T-helper 1 cell treated with Interleukin-12 subunit alpha and Interleukin-12 subunit beta and Interleukin-4 antibody, amounts not matched to agents 30 μg/mL and 1 μg/mL, for 36 hours (primary cell): ENCODE measurements around the gene COL4A1.

Experiments used
- H3K27ac Mint-ChIP-seq: one replicate; pipeline ENCODE4 v1.8.0; 2021; ENCODE audit warnings: mild to moderate bottlenecking, mixed read lengths
- H3K27me3 Mint-ChIP-seq: one replicate; pipeline ENCODE4 v1.8.0; 2021; ENCODE audit warnings: low read depth, mixed read lengths
- H3K36me3 Mint-ChIP-seq: one replicate; pipeline ENCODE4 v1.8.0; 2021; ENCODE audit warnings: low read depth, mixed read lengths
- H3K4me1 Mint-ChIP-seq: one replicate; pipeline ENCODE4 v1.8.0; 2021; ENCODE audit warnings: low read depth, mixed read lengths
- H3K4me3 Mint-ChIP-seq: one replicate; pipeline ENCODE4 v1.8.0; 2021; ENCODE audit warnings: mild to moderate bottlenecking, moderate library complexity, mixed read lengths
- H3K9me3 Mint-ChIP-seq: one replicate; pipeline ENCODE4 v1.8.0; 2021; ENCODE audit warnings: mixed read lengths

Gene COL4A1

DNA sequence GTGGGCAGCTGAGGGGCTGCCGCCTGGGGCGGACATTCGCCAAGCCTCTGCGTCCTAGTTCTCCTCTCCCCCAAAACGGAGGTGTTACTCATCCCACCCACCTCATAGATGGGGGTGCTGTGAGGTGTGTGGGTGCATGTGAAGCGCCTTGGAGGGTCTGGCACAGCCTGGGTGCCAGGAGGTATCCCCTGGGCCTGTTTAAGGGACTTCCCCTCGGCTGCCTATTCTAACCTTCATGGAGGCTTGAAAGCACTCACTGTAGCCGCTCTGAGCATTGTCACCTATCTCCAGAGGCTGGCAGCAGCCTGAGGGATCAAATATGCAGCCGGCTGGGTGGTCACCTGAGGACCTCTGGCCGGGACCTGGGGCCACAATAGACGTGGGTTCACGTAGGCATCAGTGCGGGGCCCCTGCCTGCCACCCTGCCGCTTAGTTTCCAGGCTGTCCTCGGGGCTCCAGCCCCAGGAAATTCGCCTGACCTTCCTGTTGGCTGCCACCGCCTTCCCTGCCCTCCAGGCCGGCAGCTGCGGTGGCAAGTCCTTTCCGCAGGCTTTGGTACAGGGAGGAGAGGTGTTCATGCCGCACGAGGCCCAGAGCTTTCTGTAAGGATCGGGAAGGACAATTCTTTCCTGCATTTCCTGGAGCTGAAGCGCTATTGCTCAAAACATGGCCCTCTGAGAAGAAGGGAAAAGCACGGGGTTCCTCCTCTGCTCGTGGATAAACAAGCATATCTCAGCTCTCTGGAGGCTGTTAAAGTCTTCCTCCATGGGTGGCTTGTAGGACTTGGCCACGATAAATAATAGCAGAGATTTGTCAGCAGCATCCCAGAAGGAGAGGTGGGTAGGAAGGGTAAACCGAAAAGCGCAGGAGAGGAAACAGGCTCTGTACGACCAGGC is 4.7 kb upstream of the COL4A1 start:
- Mint-ChIP-seq H3K4me1 (peaks cover 6% of the 10 kb centered on the region), H3K9me3 (no peaks in the 10 kb centered on the region), H3K36me3 (no peaks in the 10 kb centered on the region), H3K27ac (no peak overlapping the region), H3K27me3 (peaks cover 65% of the 10 kb centered on the region), H3K4me3 (no peak overlapping the region)

GRCh38 chr13:110310541-110311442 is 3.8 kb upstream of the COL4A1 start:
- no peak overlapping the region for H3K4me3 Mint-ChIP-seq
- H3K36me3 Mint-ChIP-seq, result no peaks in the 10 kb centered on the region
- no peak overlapping the region for H3K27ac Mint-ChIP-seq
- no peaks in the 10 kb centered on the region for H3K9me3 Mint-ChIP-seq
- peaks cover 6% of the 10 kb centered on the region for H3K4me1 Mint-ChIP-seq
- H3K27me3 Mint-ChIP-seq, result peaks cover 66% of the 10 kb centered on the region

GRCh38 chr13:110309661-110310524 is 2.9 kb upstream of the COL4A1 start:
- Mint-ChIP-seq H3K9me3 (no peaks in the 10 kb centered on the region), H3K4me3 (no peak overlapping the region), H3K27me3 (peaks cover 70% of the 10 kb centered on the region), H3K4me1 (peaks cover 7% of the 10 kb centered on the region), H3K36me3 (no peaks in the 10 kb centered on the region), H3K27ac (no peak overlapping the region)

- Mint-ChIP-seq H3K27ac (no peak overlapping the region), H3K36me3 (peaks cover 2% of the 10 kb centered on the region), H3K4me3 (peak overlapping the region; percentile 52), H3K4me1 (peaks cover 7% of the 10 kb centered on the region), H3K9me3 (no peaks in the 10 kb centered on the region), H3K27me3 (peaks cover 74% of the 10 kb centered on the region)
These were observed 1.9 kb upstream of the COL4A1 start for GRCh38 chr13:110308656-110309359.

DNA sequence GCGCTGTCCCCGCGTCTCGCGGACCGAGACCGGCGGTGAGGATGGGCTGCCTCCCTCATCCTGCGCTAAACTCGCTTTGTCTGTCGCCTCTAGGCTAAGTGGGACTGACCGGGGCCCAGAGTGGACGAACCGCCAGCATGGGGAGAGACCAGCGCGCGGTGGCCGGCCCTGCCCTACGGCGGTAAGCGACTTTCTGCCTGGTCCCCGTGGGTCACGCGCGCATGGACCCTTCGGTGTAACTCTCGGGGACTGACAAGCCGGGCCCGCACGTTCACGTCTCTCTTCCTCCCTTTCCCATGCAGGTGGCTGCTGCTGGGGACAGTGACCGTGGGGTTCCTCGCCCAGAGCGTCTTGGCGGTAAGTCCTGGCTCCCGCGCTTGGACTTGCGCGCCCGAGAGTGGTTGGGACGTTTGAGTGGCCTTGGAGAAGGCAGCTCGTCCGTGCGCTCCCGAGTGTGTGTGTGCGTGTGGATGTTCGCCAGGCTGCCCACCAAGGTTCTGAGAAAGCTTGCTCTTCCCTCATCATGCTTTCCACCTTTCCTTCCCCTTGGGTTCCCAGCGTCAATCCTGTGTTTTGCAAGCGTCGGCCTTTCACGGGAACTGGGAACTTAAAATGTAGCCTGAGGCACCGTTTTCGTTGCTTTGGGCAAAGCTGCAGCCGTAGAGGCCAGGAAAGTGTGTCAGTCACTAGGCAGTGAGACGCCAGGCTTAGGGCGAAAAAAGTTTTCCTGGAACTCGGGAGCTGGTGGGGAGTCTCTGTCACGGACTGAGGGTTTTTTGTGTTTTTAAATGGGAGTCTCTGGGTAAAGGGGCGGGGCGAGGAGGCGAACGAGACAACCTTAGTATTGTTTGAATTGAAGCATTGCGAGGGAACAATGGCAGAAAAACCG is 1.1 kb upstream of the COL4A1 start:
- Mint-ChIP-seq H3K27me3 (peaks cover 79% of the 10 kb centered on the region), H3K9me3 (no peaks in the 10 kb centered on the region), H3K4me1 (peaks cover 7% of the 10 kb centered on the region), H3K4me3 (peak overlapping the region; percentile 52), H3K27ac (no peak overlapping the region), H3K36me3 (peaks cover 2% of the 10 kb centered on the region)

DNA sequence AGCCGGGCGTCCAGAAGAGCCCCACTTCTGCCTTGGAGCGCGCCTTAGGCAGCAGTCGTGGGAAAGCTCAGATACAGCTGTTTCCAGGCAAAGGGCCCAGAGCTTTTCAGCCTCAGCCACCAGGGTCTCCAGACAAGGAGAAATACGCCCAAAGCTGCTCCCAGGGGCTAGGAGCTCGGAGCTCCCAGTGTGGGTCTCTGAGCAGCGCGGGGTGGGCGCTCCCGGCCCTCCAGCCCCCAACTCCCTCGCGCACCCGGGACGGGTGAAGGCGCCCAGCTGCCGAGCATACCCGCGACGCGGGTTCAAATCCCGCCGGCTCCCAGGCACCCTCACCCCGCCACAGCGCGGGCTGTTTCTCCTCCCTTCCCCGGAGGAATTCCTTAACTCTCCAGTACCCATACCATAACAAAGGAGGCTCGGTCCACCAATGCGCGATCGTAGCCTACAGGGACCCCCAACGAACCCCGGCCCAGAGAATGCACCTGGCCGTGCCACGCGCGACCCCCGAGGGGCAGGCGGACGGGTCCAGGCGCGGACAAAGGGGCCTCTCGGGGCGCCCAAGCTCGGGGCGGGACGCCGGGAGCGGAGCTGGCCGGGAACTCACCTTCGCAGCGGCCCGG is 507 bp downstream of the COL4A1 start:
- Mint-ChIP-seq H3K36me3 (peaks cover 2% of the 10 kb centered on the region), H3K4me3 (no peak overlapping the region), H3K27ac (no peak overlapping the region), H3K9me3 (no peaks in the 10 kb centered on the region), H3K4me1 (peaks cover 7% of the 10 kb centered on the region), H3K27me3 (peaks cover 79% of the 10 kb centered on the region)

DNA sequence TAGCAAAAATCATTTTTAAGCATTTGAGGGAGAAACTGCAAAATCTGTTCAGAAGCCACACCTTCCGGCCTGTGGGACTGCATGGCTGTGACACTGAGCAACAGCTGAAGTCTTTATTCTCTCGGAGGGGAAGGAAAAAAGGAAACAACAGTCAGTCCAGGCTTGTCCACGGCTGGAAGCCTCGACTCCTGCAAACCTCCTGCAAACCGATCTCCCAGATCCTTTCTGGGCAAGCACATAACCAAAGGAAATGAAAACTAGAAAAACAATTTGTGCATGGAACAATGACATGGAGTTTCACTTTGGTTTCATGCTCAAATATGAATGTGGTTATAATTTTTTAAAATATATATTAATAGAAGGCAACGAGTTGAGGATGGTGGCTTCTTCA is 1.0 kb downstream of the COL4A1 start:
- H3K36me3 Mint-ChIP-seq, result peaks cover 2% of the 10 kb centered on the region
- peaks cover 7% of the 10 kb centered on the region for H3K4me1 Mint-ChIP-seq
- no peak overlapping the region for H3K27ac Mint-ChIP-seq
- peaks cover 79% of the 10 kb centered on the region for H3K27me3 Mint-ChIP-seq
- no peak overlapping the region for H3K4me3 Mint-ChIP-seq
- H3K9me3 Mint-ChIP-seq, result no peaks in the 10 kb centered on the region

DNA sequence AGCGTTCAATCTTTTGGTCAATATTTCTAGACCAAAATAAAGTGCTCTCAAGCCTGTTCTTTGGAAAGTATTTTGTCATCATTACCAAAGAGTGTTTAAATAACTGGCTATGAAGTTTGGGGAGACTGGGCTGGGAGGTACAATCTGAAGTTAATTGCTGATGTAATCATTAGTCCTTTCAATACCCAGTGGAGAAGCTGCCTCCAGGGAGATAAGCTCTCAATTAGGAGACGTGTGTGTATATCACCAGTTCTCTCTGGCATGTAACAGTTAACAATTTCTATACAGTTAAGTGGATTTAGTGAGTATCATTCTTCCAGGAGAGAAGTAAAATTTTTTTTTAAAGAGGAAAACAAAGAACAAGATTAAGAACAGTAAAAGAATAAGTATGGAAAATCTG is 1.4 kb downstream of the COL4A1 start:
- Mint-ChIP-seq H3K4me3 (no peak overlapping the region), H3K27ac (no peak overlapping the region), H3K27me3 (peaks cover 79% of the 10 kb centered on the region), H3K9me3 (no peaks in the 10 kb centered on the region), H3K4me1 (peaks cover 7% of the 10 kb centered on the region), H3K36me3 (peaks cover 2% of the 10 kb centered on the region)

- peaks cover 7% of the 10 kb centered on the region for H3K4me1 Mint-ChIP-seq
- no peak overlapping the region for H3K4me3 Mint-ChIP-seq
- no peaks in the 10 kb centered on the region for H3K9me3 Mint-ChIP-seq
- no peak overlapping the region for H3K27ac Mint-ChIP-seq
- H3K27me3 Mint-ChIP-seq, result peaks cover 78% of the 10 kb centered on the region
- peaks cover 2% of the 10 kb centered on the region for H3K36me3 Mint-ChIP-seq
These were observed 2.0 kb downstream of the COL4A1 start for GRCh38 chr13:110305001-110305400.

DNA sequence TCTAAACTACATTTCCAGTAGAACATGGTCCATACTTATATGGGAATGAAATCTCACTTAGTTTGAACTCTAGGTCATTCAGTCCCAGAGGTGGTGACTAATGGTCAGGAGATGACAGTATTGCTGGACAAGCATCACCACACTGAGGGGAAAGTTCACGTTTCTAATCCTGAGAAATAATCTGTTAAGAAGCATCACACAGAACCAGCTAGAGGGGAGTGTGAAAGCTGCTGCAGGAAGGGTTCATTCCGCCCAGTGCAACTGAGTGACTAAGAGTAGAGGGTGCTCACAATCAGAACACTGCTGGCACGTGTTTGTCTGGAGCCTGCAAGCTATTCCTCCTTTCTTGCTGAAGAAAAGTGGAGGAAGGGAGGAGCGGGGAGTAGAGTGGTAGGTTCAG is 2.7 kb downstream of the COL4A1 start:
- peaks cover 2% of the 10 kb centered on the region for H3K36me3 Mint-ChIP-seq
- H3K27ac Mint-ChIP-seq, result no peak overlapping the region
- H3K27me3 Mint-ChIP-seq, result peaks cover 72% of the 10 kb centered on the region
- H3K4me3 Mint-ChIP-seq, result no peak overlapping the region
- no peaks in the 10 kb centered on the region for H3K9me3 Mint-ChIP-seq
- peaks cover 7% of the 10 kb centered on the region for H3K4me1 Mint-ChIP-seq

GRCh38 chr13:110303644-110304043 is 3.3 kb downstream of the COL4A1 start:
- Mint-ChIP-seq H3K27ac (no peak overlapping the region), H3K4me3 (no peak overlapping the region), H3K4me1 (peaks cover 10% of the 10 kb centered on the region), H3K36me3 (peaks cover 2% of the 10 kb centered on the region), H3K27me3 (peaks cover 70% of the 10 kb centered on the region), H3K9me3 (no peaks in the 10 kb centered on the region)

DNA sequence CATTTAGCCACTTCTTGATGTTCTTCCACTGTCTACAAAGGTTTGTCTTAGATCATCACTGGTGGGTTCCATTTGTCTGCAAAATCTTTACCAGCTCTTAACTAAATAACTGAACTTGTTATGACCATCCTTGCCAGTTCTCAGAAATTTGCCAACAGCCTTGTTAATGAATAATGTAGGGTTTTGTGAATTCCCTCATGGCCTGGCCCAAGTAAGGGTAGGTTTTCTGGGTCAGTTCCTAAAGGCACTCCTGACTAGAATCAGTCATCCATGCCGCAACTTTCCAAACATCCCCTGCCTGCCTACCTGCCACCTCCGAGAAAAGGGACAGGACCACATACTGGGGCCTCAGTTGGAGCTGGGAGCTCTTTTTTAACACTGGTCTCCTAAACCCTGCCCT is 4.0 kb downstream of the COL4A1 start:
- Mint-ChIP-seq H3K4me1 (peaks cover 10% of the 10 kb centered on the region), H3K9me3 (no peaks in the 10 kb centered on the region), H3K27me3 (peaks cover 69% of the 10 kb centered on the region), H3K27ac (no peak overlapping the region), H3K4me3 (no peak overlapping the region), H3K36me3 (peaks cover 2% of the 10 kb centered on the region)
